ENCODE measurements around the gene RNGTT. TPM values are rescaled to one million over a fixed set of nuclear protein-coding genes. Genes with fewer than 3 reads are reported as not detected.

Gene RNGTT
- total RNA-seq, 1 donor from 2014 or later: 18.2 TPM

DNA sequence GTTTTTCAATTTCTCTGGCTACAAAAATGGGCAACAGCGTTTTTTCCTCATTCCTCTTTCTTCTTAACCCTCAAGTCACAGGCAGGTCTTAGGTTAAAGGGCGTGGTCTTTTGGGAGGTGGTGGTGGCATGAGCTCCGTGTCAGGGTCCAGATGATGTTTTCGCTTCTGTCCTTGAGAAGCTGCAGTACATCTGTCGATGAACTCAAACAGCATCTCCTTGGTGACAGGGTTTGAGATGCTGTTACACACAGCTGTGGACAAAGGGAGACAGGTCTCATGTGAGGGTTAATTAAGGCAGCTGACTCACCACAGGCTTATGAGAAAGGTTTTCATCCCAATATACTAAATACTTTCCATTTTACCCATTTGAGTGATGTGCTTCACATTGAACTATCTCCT lies 350.8 kb downstream of the RNGTT start:
- Histone ChIP-seq H3K9me3 (no peaks in the 10 kb centered on the region), H3K4me3 (no peak overlapping the region), H3K36me3 (peaks cover 0 to 7% of the 10 kb centered on the region in 2 donors), H3K27ac (no peak overlapping the region), H3K27me3 (no peaks in the 10 kb centered on the region), H3K4me1 (no peaks in the 10 kb centered on the region)
- intact Hi-C loops (cut with DNase I): no loop called here
- TF ChIP-seq POLR2AphosphoS5 (IDR thresholded peaks at IDR 0.05; ENCODE audit: insufficient read depth in 1 of 2, low read depth in 1 of 2) (no peak), POLR2A (IDR thresholded peaks at IDR 0.05) (no peak)
- TF ChIP-seq, protein P1, sequence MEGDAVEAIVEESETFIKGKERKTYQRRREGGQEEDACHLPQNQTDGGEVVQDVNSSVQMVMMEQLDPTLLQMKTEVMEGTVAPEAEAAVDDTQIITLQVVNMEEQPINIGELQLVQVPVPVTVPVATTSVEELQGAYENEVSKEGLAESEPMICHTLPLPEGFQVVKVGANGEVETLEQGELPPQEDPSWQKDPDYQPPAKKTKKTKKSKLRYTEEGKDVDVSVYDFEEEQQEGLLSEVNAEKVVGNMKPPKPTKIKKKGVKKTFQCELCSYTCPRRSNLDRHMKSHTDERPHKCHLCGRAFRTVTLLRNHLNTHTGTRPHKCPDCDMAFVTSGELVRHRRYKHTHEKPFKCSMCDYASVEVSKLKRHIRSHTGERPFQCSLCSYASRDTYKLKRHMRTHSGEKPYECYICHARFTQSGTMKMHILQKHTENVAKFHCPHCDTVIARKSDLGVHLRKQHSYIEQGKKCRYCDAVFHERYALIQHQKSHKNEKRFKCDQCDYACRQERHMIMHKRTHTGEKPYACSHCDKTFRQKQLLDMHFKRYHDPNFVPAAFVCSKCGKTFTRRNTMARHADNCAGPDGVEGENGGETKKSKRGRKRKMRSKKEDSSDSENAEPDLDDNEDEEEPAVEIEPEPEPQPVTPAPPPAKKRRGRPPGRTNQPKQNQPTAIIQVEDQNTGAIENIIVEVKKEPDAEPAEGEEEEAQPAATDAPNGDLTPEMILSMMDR (IDR thresholded peaks at IDR 0.05): no peak
- DNase-seq (ENCODE audit: extremely low spot score in 2 of 2): no peak

DNA sequence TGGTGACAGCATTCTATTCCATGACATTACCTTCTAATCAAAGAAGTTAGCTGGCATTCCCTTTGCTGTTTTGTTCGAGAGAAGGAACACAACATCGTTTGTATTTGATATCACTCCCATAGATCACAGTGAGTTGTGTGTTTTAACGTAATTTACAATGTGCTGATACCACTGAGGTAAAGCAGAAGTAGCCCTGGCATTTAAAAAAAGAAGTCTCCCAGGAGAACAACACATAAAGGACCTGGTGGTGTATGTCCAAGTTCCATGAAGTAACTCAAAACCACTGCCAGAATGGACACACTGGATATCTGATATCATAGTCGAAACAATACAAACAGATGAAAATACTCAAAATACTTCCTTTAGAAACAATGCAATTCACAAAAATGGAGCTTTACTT lies 351.7 kb downstream of the RNGTT start:
- H3K4me1 ChIP-seq: no peaks in the 10 kb centered on the region
- no peak overlapping the region for H3K27ac ChIP-seq
- no peaks in the 10 kb centered on the region for H3K27me3 ChIP-seq
- DNase-seq (ENCODE audit: extremely low spot score in 2 of 2): no peak
- H3K4me3 ChIP-seq: no peak overlapping the region
- intact Hi-C loops (cut with DNase I): no loop called here
- H3K9me3 ChIP-seq: no peaks in the 10 kb centered on the region
- no peak for TF ChIP-seq POLR2A (IDR thresholded peaks at IDR 0.05)
- no peak for TF ChIP-seq POLR2AphosphoS5 (IDR thresholded peaks at IDR 0.05; ENCODE audit: insufficient read depth in 1 of 2, low read depth in 1 of 2)
- TF ChIP-seq, protein P1 (IDR thresholded peaks at IDR 0.05): no peak
- peaks cover 0 to 7% of the 10 kb centered on the region in 2 donors for H3K36me3 ChIP-seq

DNA sequence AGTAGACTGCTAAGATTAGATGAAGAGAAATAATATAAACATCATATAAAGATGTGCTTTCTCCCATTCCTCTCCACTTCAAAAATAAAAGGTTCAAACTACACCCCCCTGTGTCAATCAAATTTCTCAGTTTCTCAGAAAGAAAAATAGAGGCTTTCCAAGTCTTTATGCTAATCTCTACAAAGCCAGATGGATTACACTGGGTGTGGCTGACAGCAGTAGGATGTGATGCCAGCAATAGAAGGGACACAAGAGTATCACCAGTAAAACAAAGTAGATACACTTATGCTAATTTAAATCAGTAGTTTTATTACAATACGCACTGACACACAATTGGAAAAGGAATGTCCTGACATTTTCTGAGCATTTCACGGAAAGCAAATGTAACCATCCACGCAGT lies 353.4 kb downstream of the RNGTT start:
- H3K9me3 ChIP-seq: no peaks in the 10 kb centered on the region
- intact Hi-C loops (cut with DNase I): no loop called here
- H3K27ac ChIP-seq: no peak overlapping the region
- TF ChIP-seq, protein P1 (IDR thresholded peaks at IDR 0.05): no peak
- TF ChIP-seq POLR2A (IDR thresholded peaks at IDR 0.05) (no peak), POLR2AphosphoS5 (IDR thresholded peaks at IDR 0.05; ENCODE audit: insufficient read depth in 1 of 2, low read depth in 1 of 2) (no peak)
- no peaks in the 10 kb centered on the region for H3K27me3 ChIP-seq
- peaks cover 0 to 7% of the 10 kb centered on the region in 2 donors for H3K36me3 ChIP-seq
- no peaks in the 10 kb centered on the region for H3K4me1 ChIP-seq
- no peak overlapping the region for H3K4me3 ChIP-seq
- no peak for DNase-seq (ENCODE audit: extremely low spot score in 2 of 2)

DNA sequence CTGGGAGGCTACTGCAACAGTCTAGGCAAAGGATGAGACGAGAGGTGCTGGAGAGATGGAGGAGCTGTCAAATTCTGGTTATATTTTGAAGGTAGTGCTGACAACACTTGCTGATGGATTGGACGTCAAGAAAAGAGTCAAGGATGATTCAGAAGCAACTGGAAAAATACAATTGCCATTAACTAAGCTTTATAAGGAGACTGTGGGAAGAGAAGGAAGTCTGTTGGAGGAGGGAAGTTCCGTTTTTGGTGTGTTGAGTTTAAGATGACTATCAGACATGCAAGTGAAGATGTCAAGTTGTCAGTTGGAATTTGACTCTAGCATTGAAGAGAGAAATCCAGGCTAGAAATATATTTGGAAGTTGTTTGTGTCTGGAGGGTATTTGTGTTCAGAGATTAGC lies 358.1 kb downstream of the RNGTT start:
- no peak for DNase-seq (ENCODE audit: extremely low spot score in 2 of 2)
- H3K36me3 ChIP-seq: no peaks in the 10 kb centered on the region
- H3K9me3 ChIP-seq: no peaks in the 10 kb centered on the region
- H3K4me1 ChIP-seq: no peaks in the 10 kb centered on the region
- intact Hi-C loops (cut with DNase I): no loop called here
- H3K4me3 ChIP-seq: no peak overlapping the region
- TF ChIP-seq POLR2A (IDR thresholded peaks at IDR 0.05) (no peak), POLR2AphosphoS5 (IDR thresholded peaks at IDR 0.05; ENCODE audit: insufficient read depth in 1 of 2, low read depth in 1 of 2) (no peak)
- TF ChIP-seq, protein P1 (IDR thresholded peaks at IDR 0.05): no peak
- H3K27ac ChIP-seq: no peak overlapping the region
- H3K27me3 ChIP-seq: no peaks in the 10 kb centered on the region

DNA sequence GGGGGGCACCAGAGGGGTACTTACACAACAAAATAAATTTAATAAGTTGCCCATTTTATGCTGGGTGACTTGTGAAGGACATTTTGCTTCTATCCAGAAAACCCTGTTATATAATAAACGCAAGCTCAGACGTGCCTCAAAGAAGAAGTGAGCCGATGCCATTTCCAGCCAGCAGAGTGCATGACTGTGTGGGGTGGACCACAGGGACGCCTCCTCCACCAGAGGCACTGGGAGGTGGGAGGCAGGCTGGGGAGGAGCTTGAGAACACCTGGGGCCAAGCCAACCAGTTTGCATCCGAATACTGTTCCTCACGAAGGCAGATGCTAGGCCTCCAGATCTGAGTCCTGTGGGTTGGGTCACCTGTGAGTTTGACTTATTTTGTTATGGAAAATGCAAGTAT lies 363.8 kb downstream of the RNGTT start:
- intact Hi-C loops (cut with DNase I): no loop called here
- no peak for DNase-seq (ENCODE audit: extremely low spot score in 2 of 2)
- no peak overlapping the region for H3K4me3 ChIP-seq
- H3K9me3 ChIP-seq: no peaks in the 10 kb centered on the region
- H3K36me3 ChIP-seq: no peaks in the 10 kb centered on the region
- TF ChIP-seq POLR2A (IDR thresholded peaks at IDR 0.05): no peak
- no peak for TF ChIP-seq POLR2AphosphoS5 (IDR thresholded peaks at IDR 0.05; ENCODE audit: insufficient read depth in 1 of 2, low read depth in 1 of 2)
- TF ChIP-seq, protein P1 (IDR thresholded peaks at IDR 0.05): no peak
- H3K27ac ChIP-seq: no peak overlapping the region
- no peaks in the 10 kb centered on the region for H3K4me1 ChIP-seq
- H3K27me3 ChIP-seq: no peaks in the 10 kb centered on the region

Data from vagina (tissue), 2 donors.